NK-92 (cell line): Measurements from ENCODE around the gene DLEC1.
"Not testable (repeated sequence)": the region's sequence is repeated elsewhere in the genome, so short reads cannot be mapped to it uniquely, and the experiment has no call there.

Source experiments
- DNase-seq: peaks from one replicate; lab custom pipeline; 2025; ENCODE audit not compliant: unreplicated experiment; lab: John Stamatoyannopoulos, UW

DLEC1 gene

DNA sequence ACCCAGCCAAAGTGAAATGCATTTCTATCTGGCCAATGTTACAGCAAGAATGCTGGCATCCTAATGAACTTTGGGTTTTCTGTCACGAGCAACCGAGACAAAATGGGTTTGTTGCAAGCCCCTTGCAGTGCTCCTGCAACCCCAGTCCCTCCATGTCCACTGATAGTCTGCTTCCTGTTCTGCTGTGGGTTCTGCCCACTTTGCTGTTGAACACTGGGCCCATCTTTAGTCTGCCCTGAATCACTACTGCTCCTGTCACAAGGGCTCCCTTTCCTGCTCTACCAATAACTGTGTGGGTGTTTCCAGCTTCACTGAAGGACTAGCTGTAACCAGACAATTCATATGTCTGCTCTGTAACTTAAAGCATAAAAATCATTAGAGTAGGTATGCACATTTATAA, 113.6 kb downstream of the DLEC1 start:
- no peak for DNase-seq

DNA sequence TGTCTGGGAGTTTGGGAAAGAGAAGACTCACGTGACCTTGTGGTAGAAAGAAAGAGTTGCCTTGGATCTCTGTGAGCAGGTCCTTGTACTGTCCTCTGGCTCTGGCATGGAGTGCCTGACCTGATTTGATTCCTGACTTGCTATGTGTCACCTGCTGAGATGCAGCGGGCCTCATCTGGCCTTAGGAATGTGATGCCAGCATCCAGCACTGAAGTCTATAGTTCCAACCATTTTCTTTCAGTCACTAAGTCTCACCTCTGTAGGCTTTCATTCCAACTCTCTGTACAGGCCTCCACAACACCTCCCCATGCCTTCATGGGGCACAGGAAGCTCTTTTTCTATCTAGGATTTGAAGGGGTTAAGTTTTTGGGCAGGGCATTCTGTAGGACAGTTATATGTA, 114.2 kb downstream of the DLEC1 start:
- no peak for DNase-seq

DNA sequence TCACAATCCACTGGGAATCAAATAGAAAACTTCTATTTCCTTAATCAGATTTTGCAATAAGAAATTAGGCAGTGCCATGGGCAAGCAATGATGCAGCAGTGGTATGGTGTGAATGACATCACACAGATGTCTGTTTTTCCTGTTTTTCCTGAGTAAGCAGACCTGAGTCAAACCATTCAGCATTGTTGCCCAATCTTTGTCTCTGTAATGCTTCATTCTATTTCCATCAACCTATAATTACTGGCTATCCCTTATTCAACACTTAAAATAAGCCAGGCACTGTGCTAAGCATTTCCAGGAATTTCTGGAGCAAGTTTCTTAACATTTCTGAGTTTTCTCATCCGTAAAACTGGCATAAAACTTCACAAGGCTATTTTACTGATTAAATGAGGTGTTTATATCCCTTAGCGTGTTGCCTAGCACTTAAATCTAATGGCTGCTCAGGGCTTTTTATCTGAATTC, 115.1 kb downstream of the DLEC1 start:
- no peak for DNase-seq

DNA sequence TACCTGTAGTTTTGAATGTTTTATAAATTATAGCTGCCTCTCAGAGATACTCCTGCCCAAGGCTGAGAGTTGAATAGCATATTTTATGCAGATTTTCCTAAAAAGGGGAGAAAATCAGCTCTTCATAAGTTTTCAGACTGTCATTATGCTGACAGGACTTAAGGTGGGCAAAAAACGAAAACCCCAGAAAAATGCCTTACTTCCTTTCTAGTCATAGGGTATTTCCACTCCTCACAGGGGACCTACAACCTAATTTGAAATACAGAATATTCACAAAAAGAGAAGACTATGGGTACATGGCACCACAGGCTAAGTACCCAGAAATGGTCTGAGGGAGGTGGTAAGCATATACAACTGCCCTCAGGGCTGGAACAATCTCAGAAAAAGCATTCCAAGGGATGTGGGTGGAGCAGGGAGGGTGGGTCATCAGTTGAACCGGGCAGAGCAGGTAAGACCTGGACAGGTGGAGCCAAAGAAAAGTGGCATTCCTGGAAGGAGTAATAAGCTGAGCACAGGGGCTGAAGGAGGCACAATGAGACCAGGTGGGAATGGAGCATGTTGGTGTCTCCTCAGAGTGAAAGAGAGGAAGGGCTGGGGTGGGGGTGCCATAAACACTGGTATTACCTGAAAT, 115.7 kb downstream of the DLEC1 start:
- DNase-seq: no peak

DNA sequence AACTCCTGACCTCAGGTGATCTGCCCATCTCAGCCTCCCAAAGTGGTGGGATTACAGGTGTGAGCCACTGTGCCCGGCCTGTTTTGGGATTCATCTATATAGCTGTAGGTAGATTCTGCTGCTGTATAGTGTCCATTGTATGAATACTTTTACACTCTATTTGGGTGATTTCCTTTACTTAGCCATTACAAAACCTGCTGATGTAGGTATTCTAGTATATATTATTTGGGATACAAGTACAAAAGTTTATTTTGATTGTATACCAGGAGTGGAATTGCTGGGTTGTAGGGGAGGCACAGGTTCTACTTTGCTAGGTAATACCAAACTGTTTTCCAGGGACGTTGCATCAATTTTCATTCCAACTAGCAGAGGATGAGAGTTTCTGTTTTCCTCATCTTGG, 116.8 kb downstream of the DLEC1 start:
- DNase-seq: no peak

DNA sequence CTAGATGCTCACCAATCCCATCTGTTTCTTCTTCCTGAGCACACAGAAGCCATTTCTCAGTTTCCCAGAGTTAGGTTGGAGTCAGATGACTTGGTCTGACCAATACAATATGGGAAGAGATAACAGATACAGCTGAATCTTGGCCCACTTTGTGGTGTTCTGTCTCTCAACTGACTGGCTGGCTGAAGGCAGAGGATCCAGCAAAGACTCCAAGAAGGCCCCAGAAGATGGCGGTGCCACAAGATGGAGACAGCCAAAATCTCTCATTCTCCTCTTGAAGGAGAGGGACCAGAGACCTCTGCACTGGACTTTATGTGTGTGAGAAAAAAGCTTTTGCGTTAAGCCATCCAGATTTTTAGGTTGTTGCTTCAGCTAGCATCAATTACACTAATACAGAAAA, 118.1 kb downstream of the DLEC1 start:
- DNase-seq: no peak

DNA sequence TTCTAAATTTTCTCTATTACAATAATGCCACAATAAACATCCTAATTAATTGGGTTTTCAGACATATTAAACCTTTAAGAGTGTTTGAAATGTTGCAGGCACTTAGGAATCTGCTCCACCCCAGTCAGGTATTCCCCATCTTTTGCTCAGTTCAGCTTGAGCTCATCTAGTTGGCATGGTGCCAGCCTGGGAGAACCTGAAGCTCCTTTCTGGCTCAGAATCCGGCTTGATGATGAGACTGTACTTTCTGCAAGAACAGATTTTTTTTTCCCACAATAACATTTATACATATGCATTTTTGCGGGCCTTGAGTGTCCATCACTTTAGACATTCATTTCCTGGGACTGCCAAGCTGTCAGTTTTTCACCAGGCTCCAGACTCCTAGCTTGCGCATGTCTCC, 118.6 kb downstream of the DLEC1 start:
- DNase-seq: no peak

DNA sequence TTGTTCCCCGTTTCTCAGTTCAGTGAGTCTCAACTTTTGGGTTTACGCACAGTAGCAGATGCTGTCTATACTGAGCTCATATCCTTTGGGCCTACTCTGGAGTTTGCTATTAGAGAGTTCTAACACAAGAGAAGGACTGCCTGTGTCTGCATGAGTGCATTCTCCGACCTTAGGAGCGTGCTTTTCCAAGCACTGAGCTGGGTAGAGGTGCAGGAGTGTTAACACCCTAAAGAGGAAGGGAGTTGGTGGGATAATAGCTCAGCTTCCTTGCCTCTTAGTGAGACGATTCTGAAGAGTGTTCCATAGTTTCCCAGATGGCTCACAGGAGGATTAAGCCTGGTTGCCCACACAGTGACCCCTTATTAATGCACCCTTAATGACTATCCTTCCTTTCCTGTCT, 119.5 kb downstream of the DLEC1 start:
- no peak for DNase-seq

DNA sequence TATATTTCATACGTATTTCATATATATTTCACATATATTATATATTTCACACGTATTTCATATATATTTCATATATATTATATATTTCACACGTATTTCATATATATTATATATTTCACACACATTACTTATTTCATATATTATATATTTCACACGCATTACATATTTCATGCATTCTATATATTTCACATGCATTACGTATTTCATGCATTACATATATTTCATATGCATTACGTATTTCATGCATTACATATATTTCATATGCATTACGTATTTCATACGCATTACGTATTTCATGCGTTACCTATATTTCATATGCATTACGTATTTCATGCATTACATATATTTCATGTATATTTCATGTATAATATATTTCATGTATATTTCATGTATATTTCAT, 121.7 kb downstream of the DLEC1 start:
- not testable (repeated sequence) for DNase-seq

DNA sequence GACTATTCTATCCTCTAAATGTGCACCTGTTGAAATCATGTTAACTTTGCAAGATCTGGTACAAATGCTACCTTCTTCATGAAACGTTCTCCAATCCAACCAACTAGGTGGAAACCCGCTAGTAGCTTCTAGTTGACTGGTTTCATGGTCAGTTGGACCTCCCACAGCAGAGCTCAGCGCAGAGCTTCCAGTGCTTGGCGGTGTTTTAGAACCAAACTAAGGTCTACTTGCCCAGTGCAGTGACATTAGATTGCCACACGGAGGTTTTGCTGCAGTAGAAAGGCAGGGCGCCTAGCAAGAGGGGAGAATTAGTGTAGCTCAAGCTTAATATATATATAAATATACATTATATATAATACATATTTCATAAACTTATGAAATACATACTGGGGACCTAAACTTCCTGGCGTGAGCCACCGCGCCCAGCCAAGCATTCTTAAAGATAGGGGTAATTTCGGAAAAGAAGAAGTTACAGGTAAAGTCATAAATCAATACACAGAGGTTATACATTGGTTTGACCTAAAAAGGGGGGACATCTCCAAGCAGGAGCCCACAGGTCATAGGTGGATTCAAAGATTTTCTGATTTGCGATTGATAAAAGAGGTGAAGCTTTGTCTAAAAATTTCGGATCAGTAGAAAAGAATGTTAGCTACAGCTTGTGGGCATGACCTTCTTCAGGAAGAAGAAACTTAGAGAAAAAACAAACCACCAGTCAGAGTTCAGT, 124.3 kb downstream of the DLEC1 start:
- DNase-seq: no peak

DNA sequence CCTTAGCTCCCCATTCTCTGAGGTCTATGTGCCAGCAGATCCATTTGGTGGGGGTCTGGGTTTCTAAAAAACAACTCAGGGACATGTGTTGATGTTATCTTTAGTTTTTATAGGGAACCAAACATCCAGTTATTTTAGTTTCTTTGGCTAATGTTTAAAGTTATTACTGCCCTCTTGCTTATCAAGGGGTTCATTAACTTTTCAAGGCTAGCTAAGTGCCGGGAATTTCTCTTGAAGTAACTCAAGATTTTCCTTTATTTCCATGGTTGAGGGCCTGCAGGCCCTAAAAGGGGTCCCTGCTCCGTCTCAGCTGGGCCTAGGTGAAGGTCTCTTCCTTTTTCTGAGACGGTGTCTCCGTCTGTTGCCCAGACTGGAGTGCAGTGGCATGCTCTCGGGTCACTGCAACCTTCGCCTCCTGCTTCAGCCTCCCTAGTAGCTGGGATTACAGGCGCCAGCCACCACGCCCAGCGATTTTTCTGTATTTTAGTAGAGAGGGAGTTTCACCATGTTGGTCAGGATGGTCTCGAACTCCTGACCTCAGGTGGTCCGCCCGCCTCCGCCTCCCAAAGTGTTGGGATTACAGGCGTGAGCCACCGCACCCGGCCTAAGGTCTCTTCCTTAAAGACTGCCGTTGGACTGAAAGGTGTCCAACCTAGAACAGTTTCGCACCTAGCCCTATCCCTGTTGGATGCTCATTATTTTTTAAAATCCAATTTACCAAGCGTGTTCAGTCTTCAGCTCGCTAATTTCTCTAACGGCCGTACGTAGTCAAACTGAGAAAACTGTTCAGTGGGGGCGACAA, 125.0 kb downstream of the DLEC1 start:
- DNase-seq: no peak

DNA sequence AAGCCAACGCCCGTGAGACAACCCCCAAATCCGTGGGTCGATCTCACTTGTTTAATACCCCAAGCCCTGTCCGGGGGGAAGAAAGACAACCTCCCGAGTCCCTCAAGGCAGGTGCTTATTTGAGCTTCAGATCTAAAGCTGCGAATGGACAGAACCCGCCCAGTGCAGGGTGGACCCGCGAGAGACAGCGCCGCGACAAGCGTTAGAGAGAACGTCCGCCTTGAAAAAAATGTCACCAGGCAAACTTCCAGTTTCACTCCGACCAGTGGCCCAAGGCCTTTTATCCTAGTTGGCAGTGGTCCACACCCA, 125.6 kb downstream of the DLEC1 start:
- no peak for DNase-seq

DNA sequence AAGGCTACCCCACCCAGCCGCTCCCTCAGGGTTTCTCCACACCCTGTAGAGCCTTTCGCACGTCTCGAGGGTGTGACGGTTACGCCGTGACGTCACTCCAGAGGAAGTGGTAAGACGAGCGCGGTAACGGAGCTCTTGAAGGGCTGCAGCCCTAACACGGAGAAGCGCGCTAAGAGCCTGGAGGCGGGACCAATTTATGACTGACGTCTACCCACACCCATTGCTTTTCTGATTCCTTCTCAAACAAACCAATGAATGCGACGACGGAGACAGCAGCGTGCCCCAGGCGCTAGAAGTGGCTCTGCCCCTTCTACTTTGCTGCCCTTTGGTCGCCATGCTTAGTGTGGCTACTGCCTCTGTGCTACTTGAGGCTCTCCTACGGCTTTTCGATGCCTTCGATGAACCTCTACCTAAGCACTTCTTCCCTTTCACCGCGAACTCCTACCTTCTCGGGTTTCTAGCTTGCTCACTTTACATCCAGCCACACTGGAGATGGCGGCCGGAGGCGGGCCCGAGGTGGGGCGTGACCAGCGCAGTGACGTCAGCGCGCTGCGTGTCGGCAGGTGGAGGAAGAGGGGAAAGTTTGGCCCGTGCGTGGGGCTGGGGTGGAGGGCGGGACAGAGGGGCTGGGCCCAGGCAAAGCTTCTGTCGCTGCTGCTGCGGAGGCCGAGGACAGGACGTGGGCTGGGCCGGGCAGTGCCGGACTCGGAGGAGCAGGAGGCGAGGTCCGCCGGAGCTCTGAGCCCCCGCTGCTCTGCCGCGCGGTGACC, 126.1 kb downstream of the DLEC1 start, which contains the start of gene OXSR1:
Gene OXSR1, plus strand, starts transcription at position 586 of the 770 bp plus-strand sequence. CDS start 340 bp downstream, outside the sequence.
- peak; percentile 82 for DNase-seq

DNA sequence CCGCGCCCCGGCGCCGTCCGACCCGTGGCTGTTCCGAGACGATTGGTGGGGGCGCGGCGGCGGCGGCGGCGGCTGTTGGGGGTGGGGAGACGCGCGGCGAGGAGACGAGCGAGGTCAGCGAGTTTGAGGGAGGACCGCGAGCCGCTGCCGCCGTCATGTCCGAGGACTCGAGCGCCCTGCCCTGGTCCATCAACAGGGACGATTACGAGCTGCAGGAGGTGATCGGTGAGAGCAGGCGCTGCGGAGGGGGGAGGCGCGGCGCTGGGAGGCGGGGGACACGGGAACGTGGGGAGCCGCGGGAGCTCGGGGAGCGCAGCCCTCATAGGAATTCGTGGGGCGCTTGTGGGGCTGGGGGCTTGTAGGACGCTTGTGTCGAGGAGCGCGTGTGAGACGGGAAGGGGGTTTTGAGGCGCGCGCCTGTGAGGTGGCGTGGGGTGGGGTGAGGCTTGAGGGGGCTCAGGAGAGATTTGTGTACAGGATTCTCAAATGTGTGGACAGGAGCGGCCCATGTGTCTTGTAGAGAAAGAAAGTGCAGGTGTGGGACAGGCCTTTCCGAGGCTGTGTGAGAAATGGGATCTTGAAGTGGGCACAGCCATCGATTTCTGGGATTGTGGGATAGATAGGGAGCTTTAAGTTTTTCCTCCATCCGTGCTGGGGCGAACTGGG, 126.8 kb downstream of the DLEC1 start:
- DNase-seq: no peak

DNA sequence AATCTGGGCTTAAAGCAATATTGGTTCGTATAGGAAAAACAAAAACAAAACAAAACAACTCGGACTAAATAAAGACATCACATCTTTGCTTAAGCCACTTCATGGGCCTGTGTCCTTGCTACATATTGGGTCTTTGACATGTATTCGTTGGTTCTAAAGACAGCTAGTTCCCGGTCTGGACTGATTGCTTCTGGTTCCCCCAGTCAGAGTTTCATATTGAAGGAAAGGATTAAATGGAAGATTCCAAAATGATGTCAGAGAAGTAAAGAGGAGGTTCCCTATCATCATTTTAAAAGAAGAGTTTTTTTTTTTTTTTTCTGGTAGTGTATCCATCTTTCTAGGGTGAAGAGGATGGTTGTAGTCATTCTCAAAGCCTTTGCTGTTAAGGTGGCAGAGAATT, 128.6 kb downstream of the DLEC1 start:
- DNase-seq: no peak

DNA sequence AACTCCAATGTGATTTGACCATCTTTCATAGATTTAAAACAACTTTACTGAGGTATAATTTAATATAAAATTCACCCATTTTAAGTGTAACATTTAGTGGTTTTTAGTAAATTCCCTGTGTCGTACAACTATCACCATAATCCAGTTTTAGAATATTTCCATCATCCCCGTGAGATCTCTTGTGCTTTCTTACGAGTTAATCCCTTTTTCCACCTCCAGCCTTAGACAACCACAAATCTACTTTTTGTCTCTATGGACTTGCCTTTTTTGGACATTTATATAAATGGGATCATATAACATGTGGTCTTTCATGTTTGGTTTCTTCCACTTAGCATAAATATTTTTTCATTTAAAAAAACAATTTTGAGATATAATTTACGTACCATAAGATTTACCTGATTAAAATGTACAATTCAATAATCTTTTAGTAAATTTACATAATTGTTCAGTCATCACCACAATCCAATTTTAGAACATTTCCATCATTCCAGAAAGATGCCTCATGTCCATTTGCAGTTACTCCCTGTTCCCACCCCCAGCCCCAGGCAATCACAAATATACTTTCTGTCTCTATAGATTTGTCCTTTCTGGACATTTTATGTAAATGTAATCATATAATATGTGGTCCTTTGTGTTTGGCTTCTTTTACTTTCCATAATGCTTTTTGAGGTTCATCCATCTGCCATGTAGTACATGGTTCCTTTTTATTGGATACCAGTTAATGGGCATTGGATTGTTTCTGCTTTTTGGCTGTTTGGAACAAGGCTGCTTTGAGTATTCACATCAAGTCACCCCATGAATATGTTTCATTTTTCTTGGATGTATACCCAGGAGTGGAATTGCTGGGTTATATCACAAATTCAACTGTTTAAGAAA, 129.4 kb downstream of the DLEC1 start:
- no peak for DNase-seq

DNA sequence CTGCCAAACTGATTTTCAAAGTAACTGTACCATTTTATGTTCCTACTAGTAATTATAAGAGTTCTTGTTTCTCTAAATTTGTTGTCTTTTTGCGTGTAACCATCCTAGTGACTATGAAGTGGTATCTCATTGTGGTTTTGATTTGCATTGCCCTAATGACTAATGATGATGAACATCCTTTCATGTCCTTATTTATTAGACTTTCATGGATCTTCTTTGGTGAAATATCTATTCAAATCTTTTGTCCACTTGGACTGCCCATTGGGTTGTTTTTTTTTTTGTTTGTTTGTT, 130.0 kb downstream of the DLEC1 start:
- DNase-seq: no peak

DNA sequence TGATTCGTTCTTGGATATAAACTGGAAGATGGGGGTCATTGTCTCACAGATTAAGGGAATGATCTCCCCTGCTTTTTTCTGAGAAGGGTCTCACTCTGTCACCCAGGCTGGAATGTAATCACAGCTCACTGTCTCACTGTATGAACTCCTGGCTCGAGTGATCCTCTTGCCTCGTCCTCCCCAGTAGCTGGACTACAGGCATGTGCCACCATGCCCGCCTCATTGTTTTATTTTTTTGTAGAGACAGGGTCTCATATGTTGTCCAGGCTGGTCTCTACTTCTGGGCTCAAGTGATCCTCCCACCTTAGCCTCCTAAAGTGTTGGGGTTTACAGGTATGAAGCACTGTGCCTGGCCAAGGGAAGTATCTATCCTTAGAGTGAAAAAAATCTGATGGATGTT, 131.7 kb downstream of the DLEC1 start:
- no peak for DNase-seq

DNA sequence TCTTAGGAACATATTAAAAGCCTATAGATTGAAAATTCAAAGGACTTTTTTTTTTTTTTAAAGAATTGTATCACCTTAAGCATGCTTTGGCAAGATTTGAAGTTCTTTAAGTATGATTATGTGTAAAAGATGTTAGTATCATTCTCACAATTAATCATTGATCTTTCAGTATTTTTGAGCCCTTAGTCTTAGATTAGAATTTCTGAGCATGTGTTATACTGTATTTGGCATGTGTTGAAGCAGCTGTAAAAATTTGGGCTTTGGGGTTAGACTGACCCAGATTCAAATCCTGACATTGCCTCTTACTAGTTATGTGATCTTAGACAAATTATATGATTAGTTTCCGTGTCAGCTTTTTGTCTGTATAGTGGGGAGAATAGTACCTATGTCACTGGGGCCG, 132.6 kb downstream of the DLEC1 start:
- no peak for DNase-seq
